GM21423 (cell line): ENCODE data around the gene GNL3.
"Not testable (repeated sequence)": the region's sequence is repeated elsewhere in the genome, so short reads cannot be mapped to it uniquely, and the experiment has no call there.

ENCODE experiments used
- ATAC-seq: cut with Tn5 transposase; IDR thresholded peaks from one replicate; pipeline ENCODE4 v1.9.1; 2021; ENCODE audit warnings: mild to moderate bottlenecking, moderate library complexity; ENCODE audit not compliant: unreplicated experiment

The GNL3 gene, protein sequence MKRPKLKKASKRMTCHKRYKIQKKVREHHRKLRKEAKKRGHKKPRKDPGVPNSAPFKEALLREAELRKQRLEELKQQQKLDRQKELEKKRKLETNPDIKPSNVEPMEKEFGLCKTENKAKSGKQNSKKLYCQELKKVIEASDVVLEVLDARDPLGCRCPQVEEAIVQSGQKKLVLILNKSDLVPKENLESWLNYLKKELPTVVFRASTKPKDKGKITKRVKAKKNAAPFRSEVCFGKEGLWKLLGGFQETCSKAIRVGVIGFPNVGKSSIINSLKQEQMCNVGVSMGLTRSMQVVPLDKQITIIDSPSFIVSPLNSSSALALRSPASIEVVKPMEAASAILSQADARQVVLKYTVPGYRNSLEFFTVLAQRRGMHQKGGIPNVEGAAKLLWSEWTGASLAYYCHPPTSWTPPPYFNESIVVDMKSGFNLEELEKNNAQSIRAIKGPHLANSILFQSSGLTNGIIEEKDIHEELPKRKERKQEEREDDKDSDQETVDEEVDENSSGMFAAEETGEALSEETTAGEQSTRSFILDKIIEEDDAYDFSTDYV

DNA sequence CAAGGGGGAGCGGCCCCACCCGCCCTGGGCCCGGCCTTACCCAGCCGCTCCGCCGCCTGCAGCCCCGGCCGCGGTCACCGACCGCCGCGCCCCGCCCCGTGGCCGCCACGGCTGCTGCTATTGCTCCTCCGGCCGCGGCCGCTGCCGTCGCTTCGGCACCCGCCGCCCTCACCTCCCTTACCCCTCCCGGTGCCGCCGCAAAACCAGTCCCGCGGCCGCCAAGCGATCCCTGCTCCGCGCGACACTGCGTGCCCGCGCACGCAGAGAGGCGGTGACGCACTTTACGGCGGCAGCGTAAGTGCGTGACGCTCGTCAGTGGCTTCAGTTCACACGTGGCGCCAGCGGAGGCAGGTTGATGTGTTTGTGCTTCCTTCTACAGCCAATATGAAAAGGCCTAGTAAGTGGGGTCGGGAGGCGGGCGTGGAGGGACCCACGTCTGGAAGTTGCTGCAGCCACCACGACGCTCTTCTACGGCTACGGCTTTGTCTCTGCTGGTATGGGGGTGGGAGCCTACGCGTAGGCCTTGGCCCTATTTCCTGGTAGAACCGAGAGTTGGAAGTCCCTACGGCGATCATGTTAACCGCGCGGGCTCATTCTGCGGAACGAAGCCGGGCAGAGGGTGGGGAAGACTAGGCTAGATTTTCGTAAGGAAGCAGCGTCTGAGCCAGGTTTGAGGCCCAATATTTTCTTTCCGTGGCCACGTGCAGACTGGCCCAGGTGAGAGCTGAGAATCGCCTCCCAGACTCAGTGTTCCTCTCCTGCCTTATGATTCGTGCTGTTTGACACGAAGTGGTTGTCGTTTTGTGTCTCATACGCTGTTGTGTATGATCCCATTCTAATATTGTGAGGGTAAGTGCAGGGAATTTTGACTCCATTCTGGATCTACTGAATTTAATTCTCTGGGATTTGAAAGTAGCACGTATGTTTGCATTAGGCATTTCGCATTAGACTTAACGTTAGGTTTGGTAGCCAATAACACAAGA, at the start of gene GNL3, which contains the start of gene PBRM1:
Gene GNL3 (plus strand): TSS at position 324 of the 983 bp plus-strand sequence. CDS start 61 bp downstream, at position 385.
Gene PBRM1 (minus strand): TSS at position 205 of the 983 bp plus-strand sequence.
- peak; percentile 76 for ATAC-seq

DNA sequence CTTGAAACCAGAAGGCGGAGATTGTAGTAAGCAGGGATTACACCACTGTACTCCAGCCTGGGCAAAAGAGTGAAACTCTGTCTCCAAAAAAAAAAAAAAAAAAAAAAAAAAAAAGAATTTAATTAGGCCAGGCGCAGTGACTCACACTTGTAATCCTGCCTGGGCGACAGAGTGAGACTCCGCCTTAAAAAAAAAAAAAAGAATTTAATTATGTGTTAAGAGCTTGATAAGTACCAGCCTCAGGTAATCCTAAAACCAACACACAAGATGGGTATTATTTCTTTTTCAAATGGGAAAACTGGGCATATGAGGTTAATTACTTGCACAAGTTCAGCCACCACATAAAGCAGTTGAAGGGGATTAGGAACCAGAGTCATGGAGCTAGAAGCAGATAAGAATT, 49.2 kb upstream of the GNL3 start:
- no peak for ATAC-seq

DNA sequence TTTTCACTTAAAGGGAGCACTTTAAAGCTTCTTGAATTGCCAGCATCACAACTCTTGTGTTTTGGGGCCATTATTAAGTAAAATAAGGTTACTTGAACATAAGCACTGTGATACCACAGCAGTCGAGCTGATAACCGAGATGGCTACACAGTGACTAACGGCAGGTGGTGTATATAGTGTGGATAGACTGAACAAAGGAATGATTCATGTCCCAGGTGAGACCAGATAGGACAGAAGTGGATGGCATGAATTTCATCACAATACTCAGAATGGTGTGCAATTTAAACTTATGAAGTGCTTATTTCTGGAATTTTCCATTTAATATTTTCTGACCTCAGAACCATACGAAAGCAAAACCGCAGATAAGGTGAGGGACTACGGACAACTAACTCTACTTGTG, 40.3 kb upstream of the GNL3 start:
- ATAC-seq: no peak

DNA sequence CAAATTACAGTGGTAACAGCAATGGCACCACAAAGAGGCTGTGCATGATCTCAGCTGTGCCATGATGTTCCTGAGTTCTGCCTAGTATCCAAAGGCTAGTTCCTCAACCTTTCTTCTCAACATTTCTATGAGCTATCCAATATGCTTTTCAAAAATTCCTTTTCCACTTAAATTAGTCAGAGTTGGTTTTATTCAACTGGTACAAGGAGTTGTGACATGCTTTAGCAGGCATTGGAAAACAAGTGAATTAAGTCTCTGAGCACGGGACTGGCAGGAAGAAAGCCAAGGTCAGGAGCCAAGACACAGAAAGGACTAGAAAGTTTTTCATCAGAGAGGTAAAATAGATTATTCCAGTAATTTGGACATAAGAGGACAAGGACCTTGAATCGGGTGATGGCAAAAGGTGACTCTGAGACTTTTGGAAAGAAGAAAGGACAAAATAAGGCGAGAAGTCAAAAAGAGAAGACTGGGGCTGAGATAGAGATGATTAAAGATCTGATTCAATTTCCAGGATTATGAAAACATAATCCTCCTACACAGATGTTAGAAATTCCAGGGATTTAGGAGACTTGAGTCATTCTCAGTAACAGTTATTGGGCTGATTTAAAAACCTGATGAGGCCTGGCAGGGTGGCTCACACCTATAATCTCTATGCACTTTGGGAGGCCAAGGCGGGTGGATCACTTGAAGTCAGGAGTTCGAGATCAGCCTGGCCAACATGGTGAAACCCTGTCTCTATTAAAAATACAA, 36.2 kb upstream of the GNL3 start:
- ATAC-seq: no peak

DNA sequence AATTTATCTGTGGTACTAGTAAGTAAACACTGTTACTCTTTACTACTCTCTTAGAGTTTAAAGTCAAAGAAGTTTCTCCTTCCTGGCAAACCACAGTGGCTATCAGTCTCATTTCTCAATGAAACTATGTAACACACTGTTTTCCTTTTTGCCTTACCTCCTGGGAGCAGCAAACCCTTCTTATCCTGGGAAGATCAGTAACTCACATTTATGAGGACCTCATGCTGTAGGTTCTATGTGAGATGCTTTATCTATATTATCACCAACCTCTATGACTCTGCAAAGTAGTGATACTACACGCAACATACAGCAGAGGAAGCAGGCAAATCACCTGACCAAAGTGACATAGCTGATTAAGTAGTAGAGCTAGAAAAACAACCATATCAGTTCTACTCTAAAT, 35.4 kb upstream of the GNL3 start:
- ATAC-seq: no peak

DNA sequence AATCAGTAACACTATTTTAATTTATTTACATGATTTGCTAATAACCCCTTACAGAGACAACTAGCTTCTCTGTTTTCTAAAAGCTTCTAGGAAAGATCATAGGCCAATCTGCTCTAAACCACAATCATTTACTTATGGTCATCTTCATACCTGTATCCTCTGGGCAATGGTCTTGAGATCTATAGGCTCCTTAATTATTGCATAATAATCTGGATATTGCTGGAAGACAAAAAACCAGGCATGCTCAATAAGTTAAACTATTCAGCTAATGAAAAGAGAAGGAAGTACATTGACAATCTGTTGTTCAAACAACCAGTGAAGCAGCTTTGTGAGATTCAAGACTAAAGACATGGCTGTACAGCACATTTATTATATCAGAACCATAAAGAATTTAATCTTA, 34.2 kb upstream of the GNL3 start:
- no peak for ATAC-seq

DNA sequence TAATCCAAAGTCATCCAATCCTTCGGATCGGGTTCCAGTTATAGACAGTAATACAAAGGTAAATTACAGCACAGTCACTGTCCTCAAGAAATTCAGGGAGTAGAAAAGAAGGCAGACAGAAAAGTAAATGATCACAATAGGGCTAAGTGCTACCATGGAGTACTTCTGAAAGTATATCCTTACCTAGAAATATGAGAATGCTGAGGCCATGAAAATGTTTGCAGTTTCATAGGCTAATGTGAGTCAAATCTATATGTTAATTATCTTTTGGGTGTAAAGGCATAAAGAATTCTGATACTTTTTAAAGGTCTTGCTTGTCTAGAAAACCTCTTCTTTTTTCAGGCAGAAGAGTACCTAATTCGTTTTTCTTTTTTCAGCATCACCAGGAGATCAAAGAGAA, 29.9 kb upstream of the GNL3 start:
- ATAC-seq: no peak

DNA sequence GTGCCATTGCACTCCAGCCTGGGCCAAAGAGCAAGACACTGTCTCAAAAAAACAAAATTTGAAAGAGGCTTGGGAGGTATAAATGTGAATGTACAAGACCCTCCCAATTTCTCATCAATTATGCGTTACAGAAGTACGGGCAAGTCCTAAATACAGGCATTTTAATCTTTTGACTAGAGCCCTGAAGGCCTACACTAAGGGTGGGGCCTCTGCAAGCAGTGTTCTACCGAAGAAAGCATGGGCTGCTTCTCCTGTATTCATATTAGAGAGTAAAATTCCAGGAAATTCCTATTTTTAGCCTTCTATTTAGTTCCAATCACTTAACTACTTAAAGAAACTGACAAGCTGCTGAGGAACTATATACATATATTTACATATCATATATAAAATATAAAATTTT, 25.8 kb upstream of the GNL3 start:
- ATAC-seq: no peak

DNA sequence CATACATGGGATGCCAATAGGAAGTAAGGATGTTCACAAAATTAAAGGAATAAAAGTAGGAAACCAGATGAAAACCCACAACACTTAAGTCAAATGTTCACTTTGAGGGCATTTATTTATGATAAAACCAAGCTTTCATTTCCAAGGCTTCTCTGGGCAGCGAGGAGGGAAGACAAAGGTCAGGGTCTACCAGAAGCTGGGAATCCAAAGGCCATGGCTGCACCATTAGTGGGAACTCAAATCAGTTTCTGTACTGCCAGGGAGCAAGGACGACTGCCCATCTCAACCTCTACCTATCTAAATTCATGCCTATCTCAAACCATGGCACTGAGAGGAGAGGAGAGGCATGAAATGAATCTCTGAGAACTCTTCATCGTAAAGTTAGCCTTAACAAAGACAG, 22.7 kb upstream of the GNL3 start:
- no peak for ATAC-seq

DNA sequence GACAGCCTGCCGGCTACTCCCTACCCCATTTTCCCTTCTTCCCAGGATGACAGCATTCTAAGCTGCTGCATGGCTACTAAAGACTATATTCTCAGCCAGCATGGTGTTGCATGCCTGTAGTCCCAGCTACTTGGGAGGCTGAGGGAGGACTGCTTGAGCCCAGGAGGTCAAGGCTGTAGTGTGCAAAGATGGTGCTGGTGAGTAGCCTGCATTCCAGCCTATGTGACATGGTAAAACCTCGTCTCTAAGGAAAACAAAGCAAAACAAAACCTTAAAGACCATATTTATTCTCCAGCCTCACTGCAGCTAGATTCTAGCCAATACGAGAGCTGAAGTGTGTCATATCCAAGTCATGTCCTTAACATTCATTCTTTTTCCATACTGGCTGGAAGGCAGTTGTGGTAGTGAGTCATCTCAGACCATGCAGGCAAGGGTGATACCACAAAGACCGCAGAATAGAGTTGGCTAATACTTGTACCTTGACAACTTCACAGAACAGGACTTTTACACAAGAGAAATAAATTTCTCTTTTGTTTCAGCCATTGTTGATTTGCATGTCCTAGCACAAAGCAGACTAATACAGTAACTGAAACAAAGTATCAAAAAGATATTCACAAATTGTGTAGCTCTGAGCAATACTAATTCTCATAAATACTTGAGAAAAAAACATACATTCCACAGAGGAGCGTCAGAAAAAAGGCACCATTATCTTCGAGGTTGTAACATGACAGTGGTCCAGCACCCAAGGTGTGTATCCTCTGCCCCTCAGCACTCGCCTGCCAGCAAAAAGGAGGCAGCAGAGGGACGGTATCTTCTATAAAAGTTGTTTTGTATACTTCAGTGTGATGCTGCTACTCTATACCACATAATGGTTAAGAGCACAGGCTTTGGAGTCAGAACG, 15.0 kb upstream of the GNL3 start:
- peak; percentile 82 for ATAC-seq

DNA sequence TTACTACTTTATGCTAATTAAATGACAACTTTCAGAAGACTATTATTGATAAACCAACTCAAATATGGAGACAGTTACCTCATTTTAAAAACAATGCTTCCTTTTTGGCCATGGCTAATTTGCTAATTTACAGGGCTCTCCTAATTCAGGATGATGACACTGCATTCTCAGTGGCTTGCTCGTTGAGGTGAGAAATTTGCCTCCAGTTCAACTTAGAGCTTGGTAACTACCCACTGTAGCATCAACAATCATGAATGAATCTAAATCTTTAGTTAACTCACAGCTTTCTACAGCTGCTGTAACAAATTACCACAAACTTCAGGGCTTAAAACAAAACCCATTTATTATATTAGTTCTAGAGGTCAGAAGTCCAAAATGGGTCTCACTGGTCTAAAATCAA, 14.2 kb upstream of the GNL3 start:
- no peak for ATAC-seq

DNA sequence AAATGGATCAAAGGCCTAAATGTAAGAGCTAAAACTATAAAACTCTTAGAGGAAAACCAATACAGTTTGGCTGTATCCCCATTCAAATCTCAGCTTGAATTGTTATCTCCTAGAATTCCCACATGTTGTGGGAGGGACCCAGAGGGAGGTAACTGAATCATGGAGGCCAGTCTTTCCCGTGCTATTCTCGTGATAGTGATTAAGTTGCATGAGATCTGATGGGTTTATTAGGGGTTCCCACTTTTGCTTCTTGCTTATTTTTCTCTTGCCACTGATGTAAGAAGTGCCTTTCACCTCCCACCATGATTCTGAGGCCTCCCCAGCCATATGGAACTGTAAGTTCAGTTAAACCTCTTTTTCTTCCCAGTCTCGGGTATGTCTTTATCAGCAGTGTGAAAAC, 9.6 kb upstream of the GNL3 start:
- not testable (repeated sequence) for ATAC-seq

DNA sequence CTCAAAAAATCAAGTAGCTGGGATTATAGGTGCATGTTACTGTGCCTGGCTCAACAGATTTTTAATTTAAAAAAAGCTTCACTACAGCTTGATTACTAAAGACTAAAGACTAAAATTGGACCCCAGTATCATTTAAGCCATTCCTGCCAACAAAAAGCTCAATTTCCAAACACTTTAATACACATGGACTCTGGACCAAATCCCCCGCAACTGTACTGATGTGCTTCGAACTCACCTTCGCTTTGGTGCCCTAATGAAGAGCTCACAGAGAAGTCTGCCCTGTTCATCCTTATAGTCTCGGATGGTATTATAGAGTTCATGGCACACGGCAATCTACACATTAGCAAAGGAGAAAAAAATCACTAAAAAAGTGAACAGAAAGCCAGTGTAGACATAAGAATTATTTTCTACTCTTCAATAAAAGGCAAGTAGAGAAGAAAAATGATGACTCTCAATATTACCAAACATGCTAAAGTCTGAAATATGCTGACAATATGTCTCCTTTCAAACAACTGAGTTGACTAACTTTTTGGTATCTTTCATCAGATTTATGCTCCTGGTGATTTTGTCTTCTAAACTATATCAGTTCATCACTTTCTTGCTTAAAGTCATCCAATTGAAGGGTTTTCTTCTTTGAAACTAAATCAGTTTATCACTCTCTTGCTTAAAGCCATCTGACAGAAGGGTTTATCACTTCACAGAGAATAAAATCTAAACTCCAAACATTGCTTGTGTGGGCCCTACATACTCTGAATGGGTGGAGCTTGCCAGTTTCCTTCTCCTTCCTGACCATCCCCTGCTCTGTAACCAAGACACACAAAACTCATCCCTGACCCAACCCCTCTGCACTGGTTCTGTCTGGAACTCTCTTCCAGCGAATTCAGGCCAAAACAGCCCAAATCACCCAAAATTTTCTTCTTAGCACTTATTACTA, 7.3 kb upstream of the GNL3 start:
- ATAC-seq: no peak

DNA sequence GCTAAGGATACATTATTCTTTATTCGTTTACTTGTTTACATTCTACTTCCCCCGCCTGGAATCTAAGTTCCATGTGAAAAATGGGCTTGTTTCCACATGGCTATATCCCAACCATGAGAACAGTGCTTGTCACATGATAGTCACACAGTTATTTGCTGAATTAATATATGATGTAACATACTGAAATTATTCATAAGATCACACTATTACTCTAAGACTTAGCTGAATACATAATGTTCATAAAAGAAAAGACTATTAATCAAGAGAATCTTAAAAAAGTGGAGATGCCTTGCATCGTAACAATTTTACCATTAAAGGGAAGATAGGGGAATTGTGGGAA, 6.7 kb upstream of the GNL3 start:
- no peak for ATAC-seq

DNA sequence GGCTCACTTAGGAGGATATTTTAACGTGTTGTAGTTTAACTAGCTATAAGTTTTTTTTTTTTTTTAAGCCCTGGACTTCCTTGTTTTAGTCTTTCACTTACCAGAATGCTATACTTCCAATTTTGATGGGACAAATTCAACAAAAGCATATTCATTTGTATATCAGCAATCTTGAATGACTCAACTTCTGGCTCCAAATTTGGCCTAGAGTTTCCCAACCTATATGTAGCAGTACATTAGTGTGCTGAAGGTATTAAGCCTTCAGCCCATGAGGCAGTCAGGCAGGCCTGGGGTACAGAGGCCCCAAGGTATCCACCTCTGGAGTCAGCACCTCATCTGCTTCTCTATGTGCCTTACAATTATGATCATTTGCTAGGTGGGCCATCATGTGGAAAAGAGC, 6.0 kb upstream of the GNL3 start:
- no peak for ATAC-seq

DNA sequence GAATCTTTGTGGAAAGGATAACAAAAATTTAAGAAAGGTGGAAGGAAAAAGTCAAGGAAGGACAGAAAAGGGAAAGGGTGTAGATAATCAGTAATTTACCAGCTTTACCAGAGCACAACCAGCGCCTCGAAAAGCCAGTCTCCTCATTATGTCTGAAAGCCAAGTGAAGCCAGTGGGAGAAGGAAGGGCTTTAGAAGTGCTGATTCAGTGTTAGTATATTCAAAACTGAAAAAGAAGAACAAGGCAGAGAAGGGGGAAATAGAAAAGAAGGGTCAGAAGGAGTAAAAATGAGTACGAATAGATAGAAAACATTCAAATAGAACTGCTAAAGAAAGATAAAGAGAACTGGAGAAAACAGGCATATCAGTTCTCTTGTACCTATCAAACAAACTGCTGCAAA, 4.2 kb upstream of the GNL3 start:
- ATAC-seq: no peak

DNA sequence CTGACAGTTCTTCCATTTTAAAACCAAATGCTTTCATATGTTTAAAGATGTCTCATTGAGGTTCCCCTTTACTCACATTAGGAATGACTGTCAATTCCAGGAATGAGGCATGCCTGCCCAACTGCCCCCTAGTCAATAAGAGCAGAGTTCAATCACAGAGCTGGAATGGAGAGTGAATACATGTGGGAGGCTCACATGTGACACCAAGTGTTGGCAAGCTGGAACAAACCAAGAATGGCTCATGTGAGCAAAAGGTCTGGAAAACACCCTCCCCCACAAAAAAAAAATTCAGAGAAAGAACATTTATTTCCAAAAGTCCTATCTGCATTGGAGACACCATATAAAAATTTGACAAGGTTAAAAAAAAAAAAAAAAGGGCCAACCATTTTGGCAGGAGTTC, 3.8 kb upstream of the GNL3 start:
- no peak for ATAC-seq

DNA sequence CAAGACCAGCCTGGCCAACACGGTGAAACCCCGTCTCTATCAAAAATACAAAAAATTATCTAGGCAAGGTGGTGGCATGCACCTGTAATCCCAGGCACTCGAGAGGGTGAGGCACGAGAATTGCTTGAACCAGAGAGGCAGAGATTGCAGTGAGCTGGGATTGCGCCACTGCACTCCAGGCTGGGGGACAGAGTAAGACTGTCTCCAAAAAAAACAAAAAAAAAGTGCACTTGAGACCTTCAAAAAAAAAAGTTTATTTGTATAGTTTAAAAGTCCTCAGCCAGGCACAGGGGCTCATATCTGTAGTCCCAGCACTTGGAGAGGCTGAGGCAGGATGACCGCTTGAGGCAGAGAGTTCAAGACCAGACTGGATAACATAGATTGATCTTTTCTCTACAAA, 2.2 kb upstream of the GNL3 start:
- ATAC-seq: no peak

DNA sequence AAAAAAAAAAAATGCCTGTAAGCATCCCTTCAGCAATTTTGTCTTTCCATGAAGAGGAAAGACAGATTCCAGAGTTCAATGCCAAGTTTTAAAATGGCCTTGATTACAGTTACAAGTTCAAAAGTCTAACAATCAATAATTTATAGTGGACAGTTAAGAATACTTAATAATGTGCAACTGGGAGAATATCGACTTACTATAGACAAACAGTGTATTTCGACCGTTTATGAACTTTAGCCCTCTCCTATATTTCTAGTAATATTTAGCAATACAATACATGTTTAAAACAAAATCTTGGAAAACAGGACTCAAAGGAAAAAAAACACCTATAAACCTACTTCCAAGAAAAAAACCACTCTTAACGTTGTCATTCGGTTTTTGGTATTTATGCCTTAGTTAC, 1.6 kb upstream of the GNL3 start:
- ATAC-seq: no peak
